ENCODE results near the gene SARS1. TPM values are rescaled to one million over a fixed set of nuclear protein-coding genes. Genes with fewer than 3 reads are reported as not detected.

SARS1 gene
- polyA plus RNA-seq, 1 experiment: 301 TPM

DNA sequence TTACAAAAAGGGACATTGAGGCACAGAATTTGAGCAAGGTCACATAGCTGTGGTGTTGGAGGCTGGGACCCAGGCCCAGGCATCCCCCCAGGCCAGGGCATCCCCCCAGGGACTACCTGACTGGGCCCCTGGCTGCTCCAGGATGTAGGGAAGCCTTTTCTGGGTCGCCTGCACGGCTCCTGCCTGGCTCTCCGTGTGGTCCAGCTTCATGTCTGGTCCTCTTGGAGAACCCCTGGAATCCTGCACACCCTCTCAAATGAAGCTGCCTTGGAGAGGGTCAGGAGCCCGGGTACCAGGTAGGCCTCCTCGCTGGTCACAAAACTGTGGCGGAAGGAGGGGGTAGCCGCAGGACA is 34.7 kb downstream of the SARS1 start:
- H3K27me3 ChIP-seq (ENCODE audit: control insufficient read depth, insufficient read depth, low read length): no peaks in the 10 kb centered on the region
- ChIA-PET CTCF (interaction anchor here (2.1 kb wide), 1 partner anchor 9 kb away, joined by 6 read pairs; no protein-coding TSS in a partner anchor), POLR2A (no interaction called here)
- no peak overlapping the region for H3K4me3 ChIP-seq (ENCODE audit: low read depth, low read length)
- H3K27ac ChIP-seq (ENCODE audit: low read depth, low read length): no peak overlapping the region
- H3K9me3 ChIP-seq (ENCODE audit: control insufficient read depth, insufficient read depth, low read length): peaks cover 17% of the 10 kb centered on the region
- TF ChIP-seq, protein P1, sequence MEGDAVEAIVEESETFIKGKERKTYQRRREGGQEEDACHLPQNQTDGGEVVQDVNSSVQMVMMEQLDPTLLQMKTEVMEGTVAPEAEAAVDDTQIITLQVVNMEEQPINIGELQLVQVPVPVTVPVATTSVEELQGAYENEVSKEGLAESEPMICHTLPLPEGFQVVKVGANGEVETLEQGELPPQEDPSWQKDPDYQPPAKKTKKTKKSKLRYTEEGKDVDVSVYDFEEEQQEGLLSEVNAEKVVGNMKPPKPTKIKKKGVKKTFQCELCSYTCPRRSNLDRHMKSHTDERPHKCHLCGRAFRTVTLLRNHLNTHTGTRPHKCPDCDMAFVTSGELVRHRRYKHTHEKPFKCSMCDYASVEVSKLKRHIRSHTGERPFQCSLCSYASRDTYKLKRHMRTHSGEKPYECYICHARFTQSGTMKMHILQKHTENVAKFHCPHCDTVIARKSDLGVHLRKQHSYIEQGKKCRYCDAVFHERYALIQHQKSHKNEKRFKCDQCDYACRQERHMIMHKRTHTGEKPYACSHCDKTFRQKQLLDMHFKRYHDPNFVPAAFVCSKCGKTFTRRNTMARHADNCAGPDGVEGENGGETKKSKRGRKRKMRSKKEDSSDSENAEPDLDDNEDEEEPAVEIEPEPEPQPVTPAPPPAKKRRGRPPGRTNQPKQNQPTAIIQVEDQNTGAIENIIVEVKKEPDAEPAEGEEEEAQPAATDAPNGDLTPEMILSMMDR (IDR thresholded peaks at IDR 0.05; ENCODE audit: low read depth, low read length): no peak
- no peak for DNase-seq (ENCODE audit: low read depth, low spot score)

DNA sequence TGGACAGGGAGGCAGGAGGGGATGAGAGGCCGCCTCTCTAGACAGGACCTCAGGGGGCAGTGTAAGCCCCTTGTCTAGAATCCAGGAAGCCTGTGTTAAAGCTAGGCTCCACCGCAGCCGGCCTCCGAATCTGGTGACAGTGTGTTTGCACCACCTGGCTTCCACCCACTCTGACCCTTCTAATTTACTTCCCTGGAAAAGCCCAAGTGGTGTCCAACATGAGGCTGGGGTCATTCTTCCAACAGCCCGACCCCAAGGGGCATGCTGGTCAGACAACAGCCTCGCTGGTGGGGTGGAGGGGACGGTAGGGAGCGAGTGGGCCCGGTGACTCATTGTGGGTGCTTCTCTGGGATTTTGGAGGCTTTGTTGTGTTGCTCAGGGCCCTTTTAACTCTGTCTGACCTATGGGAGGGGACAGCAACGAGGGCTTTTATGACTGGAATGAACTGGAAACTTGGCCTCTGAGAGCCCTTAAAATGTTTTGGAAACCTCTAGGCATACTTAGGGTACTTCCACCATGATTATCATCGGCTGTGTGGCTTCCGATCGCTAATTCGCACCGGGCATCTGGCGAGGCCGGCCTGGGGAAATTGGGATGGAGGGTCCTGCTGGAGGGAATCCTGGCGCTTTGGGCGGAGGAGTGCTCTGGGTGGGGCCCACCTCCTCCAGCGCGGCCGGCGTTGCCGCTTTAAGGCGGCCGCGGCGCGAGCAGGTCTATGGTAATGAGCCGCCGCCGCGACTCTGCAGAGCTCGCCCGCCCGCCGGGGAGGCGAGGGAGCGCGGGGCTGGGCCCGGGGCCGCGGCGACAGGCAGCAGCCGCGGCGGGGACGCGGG is 35.3 kb downstream of the SARS1 start, which contains the start of gene CELSR2:
Gene CELSR2, plus strand, starts transcription at position 743 of the 833 bp plus-strand sequence. CDS start 541 bp downstream, outside the sequence.
- Histone ChIP-seq H3K27me3 (ENCODE audit: control insufficient read depth, insufficient read depth, low read length) (no peaks in the 10 kb centered on the region), H3K27ac (ENCODE audit: low read depth, low read length) (no peak within 1 kb of the TSS), H3K4me3 (ENCODE audit: low read depth, low read length) (peak within 1 kb of the TSS; percentile 54), H3K9me3 (ENCODE audit: control insufficient read depth, insufficient read depth, low read length) (peaks cover 17% of the 10 kb centered on the region)
- no peak for DNase-seq (ENCODE audit: low read depth, low spot score)
- ChIA-PET POLR2A (no interaction called here), CTCF (interaction anchor here (2.1 kb wide), 1 partner anchor 10 kb away, joined by 6 read pairs; no protein-coding TSS in a partner anchor)
- TF ChIP-seq, protein P1 (IDR thresholded peaks at IDR 0.05; ENCODE audit: low read depth, low read length): no peak

DNA sequence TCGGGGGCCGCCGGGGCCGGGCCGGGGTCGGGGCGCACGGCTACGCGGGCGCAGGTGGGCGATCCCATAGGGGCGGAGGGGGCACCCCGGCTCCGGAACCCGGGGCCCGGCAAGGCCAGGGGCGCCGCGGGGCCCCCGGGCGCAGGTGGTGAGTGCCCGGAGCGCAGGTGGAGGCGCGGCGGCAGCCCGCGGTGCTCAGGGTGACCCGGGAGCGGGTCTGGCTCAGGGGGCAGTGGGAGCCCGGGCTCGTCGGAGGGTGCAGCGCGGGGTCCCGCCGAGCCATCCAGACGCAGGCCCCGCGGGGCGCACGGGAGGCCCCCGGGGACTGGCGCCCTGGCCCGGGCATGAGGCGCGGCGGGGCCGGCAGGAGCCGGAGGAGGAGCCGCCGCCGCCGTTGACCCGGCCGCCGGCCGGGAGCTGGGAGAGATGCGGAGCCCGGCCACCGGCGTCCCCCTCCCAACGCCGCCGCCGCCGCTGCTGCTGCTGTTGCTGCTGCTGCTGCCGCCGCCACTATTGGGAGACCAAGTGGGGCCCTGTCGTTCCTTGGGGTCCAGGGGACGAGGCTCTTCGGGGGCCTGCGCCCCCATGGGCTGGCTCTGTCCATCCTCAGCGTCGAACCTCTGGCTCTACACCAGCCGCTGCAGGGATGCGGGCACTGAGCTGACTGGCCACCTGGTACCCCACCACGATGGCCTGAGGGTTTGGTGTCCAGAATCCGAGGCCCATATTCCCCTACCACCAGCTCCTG is 36.1 kb downstream of the SARS1 start:
- DNase-seq (ENCODE audit: low read depth, low spot score): no peak
- no peak overlapping the region for H3K27ac ChIP-seq (ENCODE audit: low read depth, low read length)
- peaks cover 17% of the 10 kb centered on the region for H3K9me3 ChIP-seq (ENCODE audit: control insufficient read depth, insufficient read depth, low read length)
- H3K4me3 ChIP-seq (ENCODE audit: low read depth, low read length): peak overlapping the region; percentile 54
- CTCF ChIA-PET: interaction anchor here (2.1 kb wide), 1 partner anchor 10 kb away, joined by 6 read pairs; no protein-coding TSS in a partner anchor
- no peaks in the 10 kb centered on the region for H3K27me3 ChIP-seq (ENCODE audit: control insufficient read depth, insufficient read depth, low read length)
- POLR2A ChIA-PET: interaction anchor here (1.0 kb wide), 1 partner anchor 9 kb away, joined by 4 read pairs; no protein-coding TSS in a partner anchor
- TF ChIP-seq, protein P1 (IDR thresholded peaks at IDR 0.05; ENCODE audit: low read depth, low read length): no peak

DNA sequence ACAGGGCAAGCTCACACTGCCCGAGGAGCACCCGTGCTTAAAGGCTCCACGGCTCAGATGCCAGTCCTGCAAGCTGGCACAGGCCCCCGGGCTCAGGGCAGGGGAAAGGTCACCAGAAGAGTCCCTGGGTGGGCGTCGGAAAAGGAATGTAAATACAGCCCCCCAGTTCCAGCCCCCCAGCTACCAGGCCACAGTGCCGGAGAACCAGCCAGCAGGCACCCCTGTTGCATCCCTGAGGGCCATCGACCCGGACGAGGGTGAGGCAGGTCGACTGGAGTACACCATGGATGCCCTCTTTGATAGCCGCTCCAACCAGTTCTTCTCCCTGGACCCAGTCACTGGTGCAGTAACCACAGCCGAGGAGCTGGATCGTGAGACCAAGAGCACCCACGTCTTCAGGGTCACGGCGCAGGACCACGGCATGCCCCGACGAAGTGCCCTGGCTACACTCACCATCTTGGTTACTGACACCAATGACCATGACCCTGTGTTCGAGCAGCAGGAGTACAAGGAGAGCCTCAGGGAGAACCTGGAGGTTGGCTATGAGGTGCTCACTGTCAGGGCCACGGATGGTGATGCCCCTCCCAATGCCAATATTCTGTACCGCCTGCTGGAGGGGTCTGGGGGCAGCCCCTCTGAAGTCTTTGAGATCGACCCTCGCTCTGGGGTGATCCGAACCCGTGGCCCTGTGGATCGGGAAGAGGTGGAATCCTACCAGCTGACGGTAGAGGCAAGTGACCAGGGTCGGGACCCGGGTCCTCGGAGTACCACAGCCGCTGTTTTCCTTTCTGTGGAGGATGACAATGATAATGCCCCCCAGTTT is 36.9 kb downstream of the SARS1 start:
- H3K9me3 ChIP-seq (ENCODE audit: control insufficient read depth, insufficient read depth, low read length): peaks cover 17% of the 10 kb centered on the region
- TF ChIP-seq, protein P1 (IDR thresholded peaks at IDR 0.05; ENCODE audit: low read depth, low read length): no peak
- CTCF ChIA-PET: interaction anchor here (2.1 kb wide), 1 partner anchor 11 kb away, joined by 6 read pairs; no protein-coding TSS in a partner anchor
- H3K4me3 ChIP-seq (ENCODE audit: low read depth, low read length): peak overlapping the region; percentile 54
- DNase-seq (ENCODE audit: low read depth, low spot score): no peak
- POLR2A ChIA-PET: interaction anchor here (1.0 to 1.5 kb wide), 2 partner anchors 10 to 11 kb away, joined by 3 to 4 read pairs; no protein-coding TSS in a partner anchor
- no peaks in the 10 kb centered on the region for H3K27me3 ChIP-seq (ENCODE audit: control insufficient read depth, insufficient read depth, low read length)
- no peak overlapping the region for H3K27ac ChIP-seq (ENCODE audit: low read depth, low read length)
